ENCODE measurements around the gene NLRP8.
"Not testable (repeated sequence)": the region's sequence is repeated elsewhere in the genome, so short reads cannot be mapped to it uniquely, and the experiment has no call there.

NLRP8 gene

DNA sequence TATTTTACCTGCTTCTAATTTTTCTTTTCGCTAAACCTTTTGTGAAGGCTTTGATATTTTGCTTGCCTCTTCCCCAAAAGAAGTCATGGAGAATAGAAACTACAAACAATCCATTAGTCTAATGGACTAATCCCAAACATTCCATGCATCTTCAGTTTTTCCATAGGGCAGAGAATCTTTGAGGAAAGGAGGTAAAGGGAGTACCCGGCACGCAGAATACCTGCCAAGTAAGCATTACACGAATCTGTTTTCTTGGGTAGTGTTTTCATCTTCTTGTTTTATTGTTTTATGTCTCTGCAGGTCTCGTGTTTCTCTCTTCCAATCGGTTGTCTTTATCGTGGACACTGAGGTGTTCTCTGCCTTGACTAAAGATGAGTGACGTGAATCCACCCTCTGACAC is at the start of gene NLRP8:
NLRP8 (plus strand) TSS at position 301 of the 400 bp plus-strand sequence.
- DNase-seq (ENCODE audit: low read depth) = no peak

DNA sequence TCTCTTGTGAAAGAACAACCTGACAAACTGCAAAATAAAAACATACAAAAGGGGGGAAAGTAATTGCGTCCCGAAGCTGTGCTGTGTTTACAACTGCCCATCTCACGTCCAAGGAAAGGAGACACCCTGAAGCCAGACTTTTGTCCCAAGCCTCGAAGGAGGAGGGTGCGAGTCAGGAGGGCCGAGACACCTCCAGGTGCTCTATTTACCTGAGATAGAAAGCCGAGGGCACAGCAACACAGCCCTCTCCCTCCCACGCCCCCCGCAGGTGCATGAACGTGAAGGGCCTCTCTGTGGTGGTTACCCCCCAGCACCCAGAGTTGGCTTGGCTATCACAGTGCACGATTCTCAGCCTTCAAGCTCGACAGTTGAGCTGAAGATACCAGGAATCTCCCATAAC is 48.7 kb upstream of the NLRP8 start:
- no peak for DNase-seq (ENCODE audit: low read depth)

DNA sequence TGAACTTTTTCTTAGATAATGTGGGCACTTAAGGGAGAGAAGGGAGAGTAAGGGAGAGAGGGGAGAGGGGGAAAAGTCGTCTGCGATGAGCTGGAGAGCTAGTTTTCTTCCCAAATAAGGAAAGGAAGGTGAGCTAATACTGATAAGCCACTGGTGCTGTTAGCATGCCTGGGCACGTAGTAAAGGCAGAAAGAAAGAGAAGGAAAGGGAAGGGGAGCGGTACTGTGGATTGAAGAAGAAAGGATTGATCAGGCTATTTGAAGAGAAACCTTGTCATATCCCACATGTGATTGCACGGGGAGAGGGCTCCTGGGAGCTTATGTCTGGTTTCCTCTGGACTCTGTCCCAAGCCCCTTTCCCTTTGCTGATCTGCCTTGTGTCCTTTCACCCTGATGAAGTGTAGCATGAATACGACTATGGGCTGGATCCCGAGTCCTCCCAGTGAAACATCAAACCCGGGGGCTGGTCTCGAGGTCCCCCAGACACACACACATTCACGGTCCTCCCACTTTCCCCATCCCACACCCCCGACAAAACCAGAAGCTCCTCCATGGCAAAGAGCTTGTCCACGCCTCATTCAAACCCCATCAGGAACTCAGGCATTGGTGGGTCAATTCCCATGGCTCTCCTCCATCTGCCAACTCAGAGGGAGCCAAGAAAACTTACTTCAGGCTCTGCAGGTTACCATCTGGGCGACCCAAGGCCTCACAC is 46.1 kb upstream of the NLRP8 start:
- no peak for DNase-seq (ENCODE audit: low read depth)

DNA sequence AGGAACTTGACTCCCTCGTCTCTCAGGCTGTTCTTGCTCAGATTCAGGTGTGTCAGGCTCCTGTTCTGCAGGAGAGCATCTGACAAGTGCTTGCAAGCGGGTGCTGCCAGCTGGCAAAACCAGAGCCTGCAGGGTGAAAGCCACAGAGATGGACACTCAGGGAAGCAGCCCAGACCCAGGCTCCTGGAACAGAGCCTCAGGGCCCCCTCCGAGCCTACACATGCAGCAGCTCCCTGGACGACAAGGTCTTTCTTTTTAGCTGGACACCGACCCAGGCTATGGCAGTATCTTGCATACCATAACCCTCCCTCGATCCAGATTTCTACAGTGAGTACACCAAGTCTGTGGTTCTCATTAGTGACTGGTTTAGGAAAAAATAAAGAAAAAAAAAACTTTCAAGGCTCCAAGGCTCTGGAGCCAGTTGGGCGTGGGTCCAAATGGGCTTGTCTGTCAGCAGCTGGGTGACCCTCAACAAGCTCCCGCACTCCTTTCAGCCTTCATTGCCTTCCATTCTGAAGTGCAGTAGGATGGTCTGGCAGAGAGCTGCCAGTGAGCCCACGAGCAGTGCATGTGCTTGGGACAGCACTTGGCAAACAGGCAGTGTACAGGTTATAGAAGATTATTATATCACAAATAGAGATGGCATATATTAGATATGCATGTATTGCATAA is 45.4 kb upstream of the NLRP8 start:
- no peak for DNase-seq (ENCODE audit: low read depth)

DNA sequence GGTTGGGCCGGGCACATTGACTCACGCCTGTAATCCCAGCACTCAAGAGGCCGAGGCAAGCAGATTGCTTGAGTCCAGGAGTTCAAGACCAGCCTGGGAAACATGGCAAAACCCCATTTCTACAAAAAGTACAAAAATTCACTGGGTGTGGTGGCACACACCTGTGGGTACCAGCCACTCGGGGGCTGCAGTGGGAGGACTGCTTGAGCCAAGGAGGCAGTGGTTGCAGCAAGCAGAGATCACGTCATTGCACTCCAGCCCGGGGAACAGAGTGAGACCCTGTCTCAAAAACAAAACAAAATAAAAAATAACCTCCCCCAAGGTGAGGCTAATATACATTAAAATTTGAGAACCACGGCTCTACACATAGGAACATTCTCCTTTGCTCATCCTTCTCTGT is 40.3 kb upstream of the NLRP8 start:
- no peak for DNase-seq (ENCODE audit: low read depth)

DNA sequence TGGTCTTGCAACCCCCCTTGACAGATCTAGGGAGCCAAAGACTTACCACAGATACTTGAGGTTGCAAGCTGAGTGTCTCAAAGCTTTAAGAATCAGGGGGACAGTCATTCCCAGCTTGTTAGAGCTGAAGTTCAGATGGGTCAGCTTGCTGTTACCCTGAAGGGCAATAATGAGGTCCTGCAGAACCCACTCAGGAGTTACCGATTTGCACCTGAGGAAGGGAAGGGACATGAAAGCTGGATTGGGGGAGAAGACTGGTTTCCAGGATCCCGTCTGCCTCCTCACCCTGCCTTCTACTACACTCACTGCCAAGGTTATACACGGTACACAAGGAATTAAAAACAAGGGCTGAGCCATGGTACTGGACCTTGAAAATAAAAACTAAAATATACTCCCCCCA is 39.9 kb upstream of the NLRP8 start:
- DNase-seq (ENCODE audit: low read depth) = no peak

DNA sequence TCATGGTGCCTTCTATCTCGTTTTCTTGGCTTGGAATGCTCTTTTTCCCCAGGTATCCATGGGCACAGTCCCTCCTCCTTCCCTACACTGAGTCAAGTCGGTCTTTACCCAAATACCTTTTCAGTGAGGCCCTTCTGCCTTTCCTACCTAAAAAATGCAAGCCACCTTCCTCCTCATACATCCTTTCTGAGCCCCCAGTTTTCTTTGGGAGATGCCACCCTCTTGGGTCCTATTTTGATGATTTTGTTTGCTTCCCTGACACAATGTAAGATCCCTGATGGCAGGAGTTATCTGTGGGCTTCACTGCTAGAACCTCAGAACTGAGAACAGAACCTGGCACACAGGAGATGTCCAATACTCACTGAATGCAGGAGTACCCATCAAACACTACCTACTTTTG is 37.8 kb upstream of the NLRP8 start:
- no peak for DNase-seq (ENCODE audit: low read depth)

DNA sequence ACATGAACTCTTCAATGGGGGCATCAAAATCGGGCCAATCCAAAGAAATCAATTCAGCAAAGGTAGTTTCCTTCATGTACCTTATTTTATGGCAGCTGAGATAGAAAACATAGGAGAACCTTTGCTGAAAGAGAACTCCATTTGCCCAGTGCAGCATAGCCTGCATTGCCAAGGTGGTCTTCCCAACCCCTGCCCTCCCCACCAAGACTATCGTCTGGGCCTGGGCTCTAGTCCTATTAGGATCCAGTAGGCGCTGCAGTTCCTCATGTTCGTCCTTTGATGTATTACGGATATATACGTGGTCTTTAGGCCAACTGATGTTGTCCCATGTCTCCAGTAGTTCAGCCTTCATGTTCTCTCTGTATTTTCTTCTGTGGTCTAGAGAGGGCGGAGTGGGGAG is 34.7 kb upstream of the NLRP8 start:
- no peak for DNase-seq (ENCODE audit: low read depth)

DNA sequence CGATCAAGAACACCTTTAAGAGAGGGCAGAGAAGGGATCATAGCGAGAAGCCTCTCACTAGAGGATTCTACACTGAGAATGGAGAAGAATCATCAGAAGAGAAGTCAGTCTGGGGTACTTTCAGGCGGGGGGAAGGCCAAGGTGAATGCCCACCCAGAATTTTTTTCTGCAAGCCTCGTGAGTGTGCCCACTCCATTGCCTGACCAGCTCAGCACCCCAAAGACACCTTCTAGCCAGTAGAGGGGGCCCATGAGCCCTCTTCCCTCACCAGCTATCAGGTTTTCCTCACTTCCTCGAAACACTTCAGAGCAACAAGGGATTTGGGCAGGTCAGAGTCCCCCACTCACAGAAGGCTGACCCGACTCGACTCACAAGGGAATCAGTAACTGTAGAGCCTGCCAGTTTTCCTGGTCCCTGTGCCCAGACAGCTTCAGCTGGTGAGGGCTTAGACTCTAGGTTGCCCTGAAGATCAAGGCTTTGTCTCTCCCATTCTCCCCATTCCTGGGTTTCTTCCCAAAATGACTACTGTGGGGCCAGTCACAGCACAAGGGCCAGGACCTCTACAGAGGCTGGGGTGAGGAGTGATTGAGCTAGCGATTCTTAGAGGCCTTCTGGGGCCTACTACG is 33.9 kb upstream of the NLRP8 start:
- DNase-seq (ENCODE audit: low read depth) = no peak

DNA sequence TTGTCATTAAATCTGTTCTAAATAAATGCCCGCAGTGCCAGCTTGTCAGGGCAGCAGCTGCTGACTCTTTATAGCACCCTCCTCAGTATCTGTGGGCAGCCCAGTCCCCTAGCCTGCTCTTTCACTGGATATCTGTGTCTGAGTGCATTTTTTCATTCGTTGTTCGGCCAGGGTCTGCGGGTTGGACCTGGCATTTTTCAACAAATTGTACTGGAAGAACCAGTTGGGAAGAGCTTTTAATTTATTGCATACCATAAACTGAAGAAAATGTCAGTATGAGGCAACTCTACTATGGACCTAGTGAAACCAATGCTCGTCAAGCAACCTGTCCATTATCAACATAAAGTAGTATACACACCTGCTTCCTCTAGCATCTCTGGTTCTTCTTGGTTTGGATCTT is 24.1 kb upstream of the NLRP8 start:
- DNase-seq (ENCODE audit: low read depth) = no peak

DNA sequence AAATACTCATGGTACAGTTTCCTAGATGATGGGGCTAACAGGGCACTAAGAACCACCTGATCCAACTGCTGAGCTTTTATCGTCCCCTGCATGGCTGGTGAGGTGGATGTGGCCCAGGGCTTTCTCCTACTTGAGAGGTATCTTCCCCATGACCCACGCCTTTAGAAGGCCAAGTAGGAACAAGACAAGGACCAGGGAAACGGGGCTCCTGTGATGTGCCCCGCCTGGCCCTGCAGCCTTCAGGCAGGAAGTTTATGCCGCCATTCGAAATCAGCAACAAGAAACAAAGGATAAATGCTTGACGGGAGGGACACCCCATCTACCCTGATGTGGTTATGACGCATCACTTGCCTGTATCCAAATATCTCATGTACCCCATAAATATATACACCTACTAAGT is 19.6 kb upstream of the NLRP8 start:
- no peak for DNase-seq (ENCODE audit: low read depth)

DNA sequence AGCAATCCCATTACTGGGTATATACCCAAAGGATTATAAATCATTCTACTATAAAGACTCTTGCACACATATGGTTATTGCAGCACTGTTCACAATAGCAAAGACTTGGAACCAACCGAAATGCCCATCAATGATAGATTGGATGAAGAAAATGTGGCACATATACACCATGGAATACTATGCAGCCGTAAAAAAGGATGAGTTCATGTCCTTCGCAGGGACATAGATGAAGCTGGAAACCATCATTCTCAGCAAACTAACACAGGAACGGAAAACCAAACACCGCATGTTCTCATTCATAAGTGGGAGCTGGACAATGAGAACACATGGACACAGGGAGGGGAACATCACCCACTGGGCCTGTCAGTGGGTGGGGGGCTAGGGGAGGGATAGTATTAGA is 18.4 kb upstream of the NLRP8 start:
- not testable (repeated sequence) for DNase-seq (ENCODE audit: low read depth)

DNA sequence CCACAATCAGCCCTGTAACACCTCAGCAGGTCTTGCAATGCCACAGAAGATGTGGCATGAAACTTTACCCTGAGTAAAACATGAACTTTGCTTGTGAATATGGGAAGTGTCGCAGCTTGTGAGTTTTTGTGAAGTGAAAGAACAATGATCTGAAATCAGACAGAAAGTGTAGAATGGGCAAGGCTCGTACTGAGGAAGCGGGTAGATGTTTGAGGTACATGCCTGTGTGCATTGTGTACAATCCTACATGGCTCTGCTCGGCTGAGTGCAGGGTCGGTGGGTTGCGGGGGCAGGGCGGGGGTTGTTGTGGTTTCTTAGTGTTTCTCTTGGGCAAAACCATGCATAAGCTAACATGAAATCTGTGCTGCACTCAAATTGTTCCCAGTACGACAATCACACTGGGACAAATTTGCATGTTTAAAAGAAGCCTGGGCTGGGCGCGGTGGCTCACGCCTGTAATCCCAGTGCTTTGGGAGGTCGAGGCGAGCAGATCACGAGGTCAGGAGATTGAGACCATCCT is 16.6 kb upstream of the NLRP8 start:
- no peak for DNase-seq (ENCODE audit: low read depth)

DNA sequence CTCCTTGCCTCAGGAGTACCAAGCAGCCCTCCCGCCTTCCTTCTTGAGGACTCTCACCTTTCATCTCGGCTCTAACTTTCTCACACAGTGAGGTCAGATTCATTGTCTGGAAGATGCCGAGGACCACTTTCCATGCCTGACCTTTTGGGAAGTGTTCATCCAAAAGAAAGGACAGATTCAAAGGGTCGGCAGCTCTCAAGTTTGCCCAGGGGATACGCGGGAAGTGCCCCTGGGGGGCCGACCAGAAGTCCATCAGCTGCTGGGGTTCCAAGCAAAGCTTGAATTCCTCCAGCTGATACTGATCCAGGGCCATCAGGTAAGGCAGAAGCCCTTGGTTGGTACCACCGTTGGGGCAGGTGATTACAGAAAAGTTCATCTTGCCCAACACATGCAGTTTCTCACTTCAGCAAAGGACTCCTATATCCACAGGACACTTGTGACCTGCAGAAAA is 15.7 kb upstream of the NLRP8 start, which contains the start of gene NLRP13:
NLRP13 (minus strand) TSS at position 401 of the 451 bp plus-strand sequence; CDS start at position 376, 25 bp downstream.
- no peak for DNase-seq (ENCODE audit: low read depth)

DNA sequence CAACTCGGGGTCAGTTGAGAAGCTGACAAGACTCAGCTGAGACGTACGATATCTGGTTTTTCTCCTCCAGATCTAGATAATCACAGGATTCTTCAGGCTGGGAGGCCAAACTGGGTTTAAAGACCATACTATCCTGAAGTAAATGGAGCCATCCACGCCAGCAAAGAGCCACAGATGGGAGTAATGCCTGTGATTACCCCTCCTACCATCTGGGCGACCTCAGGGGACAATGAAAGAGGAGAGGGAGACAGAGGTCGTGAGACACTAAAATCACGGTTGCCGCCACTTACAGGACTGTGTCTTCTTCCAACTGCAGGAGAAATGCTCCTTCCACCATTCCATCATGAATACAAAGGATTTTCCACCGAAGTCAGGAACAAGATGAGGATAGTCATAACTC is 12.4 kb upstream of the NLRP8 start:
- no peak for DNase-seq (ENCODE audit: low read depth)

DNA sequence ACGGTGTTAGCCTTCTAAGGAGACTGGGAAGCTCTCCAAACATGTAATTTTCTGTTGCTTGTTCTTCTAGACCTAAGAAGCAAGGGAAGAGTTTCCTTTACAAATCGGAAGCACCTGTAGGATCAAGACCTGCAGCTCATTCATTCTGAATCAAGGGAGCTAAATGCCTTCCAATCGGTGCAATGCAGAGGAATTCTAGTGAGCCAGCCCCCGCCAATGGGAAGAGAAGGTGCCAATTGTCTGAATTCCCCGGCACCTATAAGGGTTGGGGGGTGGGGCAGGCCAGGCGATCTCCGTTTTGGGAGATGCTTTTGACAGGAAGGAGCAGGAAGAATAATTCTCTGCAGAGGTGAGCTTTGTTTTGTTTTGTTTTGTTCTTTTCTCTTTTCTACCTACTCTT is 8.4 kb upstream of the NLRP8 start:
- no peak for DNase-seq (ENCODE audit: low read depth)

DNA sequence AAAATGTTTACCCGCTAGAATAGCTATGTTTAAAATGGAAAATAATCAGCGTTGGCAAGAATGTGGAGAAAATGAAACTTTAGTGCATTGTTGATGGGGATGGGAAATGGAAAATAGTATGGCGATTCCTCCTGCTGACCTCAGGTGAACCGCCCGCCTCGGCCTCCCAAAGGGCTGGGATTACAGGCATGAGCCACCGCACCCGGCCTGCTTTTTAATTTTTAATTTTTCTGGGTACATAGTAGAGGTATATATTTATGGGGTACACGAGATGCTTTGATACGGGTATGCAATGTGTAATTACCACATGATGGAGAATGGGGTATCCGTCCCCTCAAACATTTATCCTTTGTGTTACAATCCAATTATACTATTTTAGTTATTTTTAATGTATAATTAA is 7.3 kb upstream of the NLRP8 start:
- no peak for DNase-seq (ENCODE audit: low read depth)

DNA sequence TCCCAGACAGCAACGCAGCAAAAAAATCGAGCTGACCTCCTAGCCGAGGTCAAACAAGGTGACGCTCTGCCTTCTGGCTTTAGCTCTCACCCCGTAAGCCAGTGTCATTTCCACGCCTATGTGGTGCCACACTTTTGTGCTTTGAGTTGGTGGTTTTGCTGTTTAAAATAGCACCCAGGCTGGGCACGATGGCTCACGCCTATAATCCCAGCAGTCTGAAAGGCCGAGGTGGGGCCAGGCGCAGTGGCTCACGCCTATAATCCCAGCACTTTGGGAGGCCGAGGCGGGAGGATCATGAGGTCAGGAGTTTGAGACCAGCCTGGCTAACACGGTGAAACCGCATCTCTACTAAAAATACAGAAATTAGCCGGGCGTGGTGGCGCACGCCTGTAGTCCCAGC is 2.9 kb downstream of the NLRP8 start:
- DNase-seq (ENCODE audit: low read depth) = not testable (repeated sequence)

DNA sequence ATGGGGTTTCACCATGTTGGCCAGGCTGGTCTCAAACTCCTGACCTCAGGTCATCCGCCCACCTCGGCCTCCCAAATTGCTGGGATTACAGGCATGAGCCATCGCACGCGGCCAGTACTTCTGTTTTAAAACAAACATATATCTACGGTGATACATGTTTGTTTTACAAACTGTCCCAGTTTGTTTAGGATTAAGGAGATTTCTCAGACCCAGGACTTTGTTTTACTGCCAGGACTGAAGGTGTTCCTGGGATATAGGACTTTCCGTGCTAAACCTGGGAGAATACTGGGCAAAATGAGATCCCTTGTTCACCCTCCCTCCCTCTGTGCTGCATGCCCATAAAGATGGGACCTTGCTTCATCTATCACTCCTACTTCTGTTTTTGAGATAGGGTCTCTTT is 8.8 kb downstream of the NLRP8 start:
- no peak for DNase-seq (ENCODE audit: low read depth)

DNA sequence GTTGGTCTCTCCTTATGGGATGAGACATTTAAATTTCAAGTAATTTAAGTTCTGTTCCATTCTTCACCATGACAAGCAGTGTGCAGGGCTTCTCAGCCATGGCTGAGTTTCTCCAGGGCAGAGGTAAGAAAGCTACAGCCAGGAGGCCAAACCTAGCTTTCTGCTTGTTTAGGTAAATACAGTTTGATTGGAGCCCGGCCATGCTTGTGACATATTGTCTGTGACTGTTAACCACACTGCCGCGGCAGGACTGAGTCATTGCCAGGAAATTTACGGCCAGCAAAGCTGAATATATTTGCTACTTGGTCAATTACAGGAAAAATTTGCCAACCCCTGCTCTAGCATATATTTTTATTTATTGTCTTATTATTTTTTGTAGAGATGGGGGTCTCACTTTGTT is 10.7 kb downstream of the NLRP8 start:
- DNase-seq (ENCODE audit: low read depth) = no peak

DNA sequence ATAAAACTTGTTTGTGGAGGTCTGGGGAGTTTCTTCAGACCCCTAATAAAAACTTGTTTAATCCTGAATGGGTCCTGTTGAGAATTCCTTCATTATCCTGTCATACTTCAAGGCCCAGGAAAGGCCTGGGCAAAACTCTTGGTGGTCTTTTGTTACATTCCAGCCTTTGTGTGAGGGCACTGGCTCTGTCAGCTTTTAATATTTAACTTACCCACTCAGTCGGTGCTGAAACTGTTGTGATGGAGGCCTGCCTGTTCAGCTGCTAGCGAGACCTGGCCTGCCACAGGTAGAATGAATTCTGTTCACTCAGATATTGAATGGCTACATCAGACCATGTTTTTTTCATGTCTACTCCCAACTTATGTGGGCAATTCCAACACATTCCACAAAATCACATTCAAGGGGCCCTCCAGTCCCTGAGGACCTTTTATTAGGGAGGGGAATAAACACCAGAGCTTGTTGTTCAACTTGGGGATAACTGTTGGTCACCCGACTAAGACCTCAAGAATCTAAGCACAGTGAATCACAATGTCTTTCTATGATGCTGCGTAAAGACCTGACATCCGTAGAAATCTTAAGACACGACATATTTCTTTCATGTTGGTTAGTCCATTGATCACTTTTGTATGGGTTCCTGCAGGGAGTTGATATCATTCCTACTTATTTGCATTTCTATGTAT is 12.5 kb downstream of the NLRP8 start:
- DNase-seq (ENCODE audit: low read depth) = no peak

DNA sequence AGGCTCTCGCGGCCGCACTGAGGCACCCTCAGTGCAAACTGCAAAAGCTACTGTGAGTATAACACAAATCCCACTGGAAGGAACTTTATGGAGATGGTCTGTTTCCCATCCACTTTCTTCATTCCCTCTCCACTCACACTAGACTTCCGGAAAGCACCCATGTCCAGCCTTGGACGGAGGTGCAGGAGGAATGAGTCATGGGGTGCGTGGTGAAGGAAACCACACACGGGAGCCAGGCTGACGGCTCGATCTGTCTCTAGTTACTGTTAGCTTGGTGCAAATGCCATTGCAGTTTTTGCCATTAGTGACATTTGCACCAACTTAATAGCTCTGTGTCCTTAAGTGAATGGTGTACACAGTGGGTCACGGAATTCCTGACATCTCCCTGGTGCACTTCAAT is 14.6 kb downstream of the NLRP8 start:
- DNase-seq (ENCODE audit: low read depth) = no peak

DNA sequence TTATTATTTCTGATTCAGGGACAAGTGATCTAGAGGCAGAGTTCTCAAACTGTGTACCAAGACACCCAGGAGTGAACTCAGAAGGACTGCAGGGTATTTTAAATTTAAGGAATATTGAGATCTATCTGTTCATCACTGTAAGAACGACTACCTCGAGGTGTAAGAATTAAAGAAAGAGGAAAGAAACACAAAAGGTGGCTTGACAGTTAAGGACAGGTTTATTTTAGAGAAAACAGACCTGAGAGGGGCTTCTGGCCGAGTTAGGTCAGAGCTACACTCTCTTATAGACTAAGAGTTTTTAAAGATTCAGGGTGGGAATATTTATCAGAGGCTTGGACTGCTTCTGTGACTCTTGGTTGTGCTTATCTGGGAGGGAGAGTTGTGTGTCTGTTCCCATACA is 26.4 kb downstream of the NLRP8 start:
- no peak for DNase-seq (ENCODE audit: low read depth)
